Measurements from ENCODE around the gene ALKBH5.

ALKBH5 gene

DNA sequence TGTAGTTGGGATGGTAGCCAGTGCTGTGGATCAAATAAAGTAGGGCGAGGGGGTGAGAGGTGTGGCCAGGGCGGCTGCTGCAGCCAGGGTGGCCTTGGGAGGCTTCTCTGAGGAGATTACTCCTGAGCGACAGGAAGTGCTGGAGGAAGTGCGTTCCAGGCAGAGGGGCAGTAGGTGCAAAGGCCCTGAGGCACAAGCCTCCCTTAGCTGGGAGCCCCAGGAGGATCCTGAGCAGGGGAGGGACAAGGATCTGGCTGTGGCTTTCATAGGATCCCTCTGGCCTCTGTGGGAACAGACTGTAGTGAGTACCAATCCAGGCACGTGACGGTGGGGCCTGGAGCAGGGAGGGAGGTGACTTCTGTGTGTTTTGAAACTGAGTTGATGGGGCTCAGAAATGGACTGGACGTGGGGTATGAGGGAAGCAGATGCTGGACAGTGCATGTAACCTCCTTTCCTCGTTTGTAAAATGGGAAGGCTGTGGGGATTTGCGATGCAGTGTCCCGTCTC lies 44.6 kb downstream of the ALKBH5 start:
- H4K8ac ChIP-seq (ENCODE audit: low read length): no peak overlapping the region
- H3K4me1 ChIP-seq (ENCODE audit: control insufficient read depth, insufficient read depth, low read depth, low read length): peaks cover 30% of the 10 kb centered on the region
- no peak overlapping the region for H3K9ac ChIP-seq (ENCODE audit: low read length)
- 93% methylated on average over 10 of the region's 10 CpGs for WGBS
- no peak overlapping the region for H3K14ac ChIP-seq (ENCODE audit: low read length in 2 of 2)
- no peak overlapping the region for H2BK5ac ChIP-seq (ENCODE audit: low read depth, low read length, poor library complexity, severe bottlenecking)
- no peak overlapping the region for H3K23ac ChIP-seq (ENCODE audit: low read length in 2 of 2)
- no peak overlapping the region for H2BK15ac ChIP-seq (ENCODE audit: low read depth, poor library complexity, severe bottlenecking)
- H3K18ac ChIP-seq (ENCODE audit: low read depth in 1 of 2, low read length in 2 of 2): no peak overlapping the region
- no peak overlapping the region for H3K4me3 ChIP-seq (ENCODE audit: insufficient read depth in 1 of 2, low read depth in 1 of 2, low read length in 2 of 2)
- no peaks in the 10 kb centered on the region for H3K9me3 ChIP-seq (ENCODE audit: control insufficient read depth, low read length)
- H3K4me2 ChIP-seq (ENCODE audit: low read length, poor library complexity, severe bottlenecking): no peak overlapping the region
- no peak overlapping the region for H2AK5ac ChIP-seq (ENCODE audit: low read length, severe bottlenecking)
- H2BK12ac ChIP-seq (ENCODE audit: low read length in 2 of 2): no peak overlapping the region
- H3K27ac ChIP-seq (ENCODE audit: low read length, poor library complexity, severe bottlenecking): no peak overlapping the region
- no peak overlapping the region for H2BK120ac ChIP-seq (ENCODE audit: low read depth, low read length)
- no peaks in the 10 kb centered on the region for H3K27me3 ChIP-seq (ENCODE audit: control insufficient read depth in 1 of 2, insufficient read depth in 1 of 2, low read length in 2 of 2)
- peaks cover 45% of the 10 kb centered on the region for H3K79me1 ChIP-seq (replicated peaks; ENCODE audit: low read length, poor library complexity, severe bottlenecking)
- no peak for DNase-seq
- H3K36me3 ChIP-seq (ENCODE audit: control insufficient read depth in 1 of 2, insufficient read depth in 2 of 2, low read depth in 1 of 2, low read length in 2 of 2): peaks cover 11 to 26% of the 10 kb centered on the region in 2 experiments
- no peak overlapping the region for H2AFZ ChIP-seq (ENCODE audit: low read depth, low read length)
- no peak overlapping the region for H4K91ac ChIP-seq (ENCODE audit: low read length)
- H3K4ac ChIP-seq (ENCODE audit: low read depth in 1 of 2, low read length in 2 of 2): no peak overlapping the region

DNA sequence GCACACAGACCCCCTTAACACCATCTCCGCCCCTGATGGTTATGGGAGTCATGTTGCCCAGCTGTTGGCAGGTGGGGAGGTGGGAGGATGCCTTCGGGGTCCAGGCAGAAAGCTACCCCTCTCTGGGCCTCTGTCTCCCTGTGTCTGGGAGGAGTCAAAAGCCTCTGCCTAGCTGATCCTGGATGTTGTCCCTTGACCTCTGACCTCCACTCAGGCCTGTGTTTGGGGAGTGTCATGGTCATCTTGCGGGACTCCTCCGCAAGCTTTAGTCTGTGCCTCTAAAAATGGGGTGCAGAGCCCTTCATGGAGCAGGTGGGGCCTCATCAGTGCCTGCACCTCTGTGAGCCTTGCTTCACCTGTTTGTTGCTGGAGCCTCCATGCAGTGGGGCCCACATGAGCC lies 45.6 kb downstream of the ALKBH5 start:
- H3K4ac ChIP-seq (ENCODE audit: low read depth in 1 of 2, low read length in 2 of 2): no peak overlapping the region
- no peak overlapping the region for H3K4me3 ChIP-seq (ENCODE audit: insufficient read depth in 1 of 2, low read depth in 1 of 2, low read length in 2 of 2)
- no peak overlapping the region for H4K91ac ChIP-seq (ENCODE audit: low read length)
- H3K79me1 ChIP-seq (replicated peaks; ENCODE audit: low read length, poor library complexity, severe bottlenecking): peaks cover 45% of the 10 kb centered on the region
- H3K4me2 ChIP-seq (ENCODE audit: low read length, poor library complexity, severe bottlenecking): no peak overlapping the region
- H3K27ac ChIP-seq (ENCODE audit: low read length, poor library complexity, severe bottlenecking): no peak overlapping the region
- 86% methylated on average over 4 of the region's 4 CpGs for WGBS
- H3K9ac ChIP-seq (ENCODE audit: low read length): no peak overlapping the region
- H3K18ac ChIP-seq (ENCODE audit: low read depth in 1 of 2, low read length in 2 of 2): no peak overlapping the region
- H2BK12ac ChIP-seq (ENCODE audit: low read length in 2 of 2): no peak overlapping the region
- H3K4me1 ChIP-seq (ENCODE audit: control insufficient read depth, insufficient read depth, low read depth, low read length): peaks cover 30% of the 10 kb centered on the region
- H3K23ac ChIP-seq (ENCODE audit: low read length in 2 of 2): no peak overlapping the region
- no peak for DNase-seq
- H2AFZ ChIP-seq (ENCODE audit: low read depth, low read length): no peak overlapping the region
- H3K36me3 ChIP-seq (ENCODE audit: control insufficient read depth in 1 of 2, insufficient read depth in 2 of 2, low read depth in 1 of 2, low read length in 2 of 2): peaks cover 21 to 36% of the 10 kb centered on the region in 2 experiments
- H2BK15ac ChIP-seq (ENCODE audit: low read depth, poor library complexity, severe bottlenecking): no peak overlapping the region
- no peak overlapping the region for H2BK5ac ChIP-seq (ENCODE audit: low read depth, low read length, poor library complexity, severe bottlenecking)
- no peak overlapping the region for H3K14ac ChIP-seq (ENCODE audit: low read length in 2 of 2)
- no peak overlapping the region for H2BK120ac ChIP-seq (ENCODE audit: low read depth, low read length)
- H3K9me3 ChIP-seq (ENCODE audit: control insufficient read depth, low read length): no peaks in the 10 kb centered on the region
- H2AK5ac ChIP-seq (ENCODE audit: low read length, severe bottlenecking): no peak overlapping the region
- no peaks in the 10 kb centered on the region for H3K27me3 ChIP-seq (ENCODE audit: control insufficient read depth in 1 of 2, insufficient read depth in 1 of 2, low read length in 2 of 2)
- no peak overlapping the region for H4K8ac ChIP-seq (ENCODE audit: low read length)

DNA sequence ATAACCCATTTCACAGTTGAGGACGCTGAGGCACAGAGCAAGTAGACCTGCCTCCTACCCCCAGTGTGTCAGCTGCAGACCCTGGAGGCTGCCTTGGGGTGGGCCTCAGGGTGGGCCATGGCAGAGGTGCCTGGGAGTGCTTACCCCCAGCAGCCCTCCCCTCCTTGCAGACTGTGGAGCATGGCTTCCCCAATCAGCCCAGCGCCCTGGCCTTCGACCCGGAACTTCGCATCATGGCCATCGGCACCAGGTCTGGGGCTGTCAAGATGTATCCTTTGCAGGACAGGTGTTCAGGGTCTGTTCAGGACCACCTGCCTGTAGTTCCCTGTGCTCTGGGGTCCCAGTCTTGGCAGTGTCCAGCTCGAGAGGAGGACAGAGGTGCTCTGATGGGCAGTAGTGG lies 46.1 kb downstream of the ALKBH5 start:
- Histone ChIP-seq H3K14ac (ENCODE audit: low read length in 2 of 2) (no peak overlapping the region), H3K9me3 (ENCODE audit: control insufficient read depth, low read length) (no peaks in the 10 kb centered on the region), H2BK5ac (ENCODE audit: low read depth, low read length, poor library complexity, severe bottlenecking) (no peak overlapping the region), H3K4me3 (ENCODE audit: insufficient read depth in 1 of 2, low read depth in 1 of 2, low read length in 2 of 2) (no peak overlapping the region), H3K4me1 (ENCODE audit: control insufficient read depth, insufficient read depth, low read depth, low read length) (peaks cover 27% of the 10 kb centered on the region), H3K79me1 (replicated peaks; ENCODE audit: low read length, poor library complexity, severe bottlenecking) (peaks cover 47% of the 10 kb centered on the region), H3K27ac (ENCODE audit: low read length, poor library complexity, severe bottlenecking) (no peak overlapping the region), H3K36me3 (ENCODE audit: control insufficient read depth in 1 of 2, insufficient read depth in 2 of 2, low read depth in 1 of 2, low read length in 2 of 2) (peaks cover 26 to 41% of the 10 kb centered on the region in 2 experiments), H2AFZ (ENCODE audit: low read depth, low read length) (no peak overlapping the region), H3K23ac (ENCODE audit: low read length in 2 of 2) (no peak overlapping the region), H4K8ac (ENCODE audit: low read length) (no peak overlapping the region), H2AK5ac (ENCODE audit: low read length, severe bottlenecking) (no peak overlapping the region), H3K9ac (ENCODE audit: low read length) (no peak overlapping the region), H2BK12ac (ENCODE audit: low read length in 2 of 2) (no peak overlapping the region), H3K4me2 (ENCODE audit: low read length, poor library complexity, severe bottlenecking) (no peak overlapping the region), H3K4ac (ENCODE audit: low read depth in 1 of 2, low read length in 2 of 2) (no peak overlapping the region), H2BK15ac (ENCODE audit: low read depth, poor library complexity, severe bottlenecking) (no peak overlapping the region), H2BK120ac (ENCODE audit: low read depth, low read length) (no peak overlapping the region), H4K91ac (ENCODE audit: low read length) (no peak overlapping the region), H3K18ac (ENCODE audit: low read depth in 1 of 2, low read length in 2 of 2) (no peak overlapping the region), H3K27me3 (ENCODE audit: control insufficient read depth in 1 of 2, insufficient read depth in 1 of 2, low read length in 2 of 2) (no peaks in the 10 kb centered on the region)
- DNase-seq: no peak
- WGBS: 96% methylated on average over 7 of the region's 7 CpGs

DNA sequence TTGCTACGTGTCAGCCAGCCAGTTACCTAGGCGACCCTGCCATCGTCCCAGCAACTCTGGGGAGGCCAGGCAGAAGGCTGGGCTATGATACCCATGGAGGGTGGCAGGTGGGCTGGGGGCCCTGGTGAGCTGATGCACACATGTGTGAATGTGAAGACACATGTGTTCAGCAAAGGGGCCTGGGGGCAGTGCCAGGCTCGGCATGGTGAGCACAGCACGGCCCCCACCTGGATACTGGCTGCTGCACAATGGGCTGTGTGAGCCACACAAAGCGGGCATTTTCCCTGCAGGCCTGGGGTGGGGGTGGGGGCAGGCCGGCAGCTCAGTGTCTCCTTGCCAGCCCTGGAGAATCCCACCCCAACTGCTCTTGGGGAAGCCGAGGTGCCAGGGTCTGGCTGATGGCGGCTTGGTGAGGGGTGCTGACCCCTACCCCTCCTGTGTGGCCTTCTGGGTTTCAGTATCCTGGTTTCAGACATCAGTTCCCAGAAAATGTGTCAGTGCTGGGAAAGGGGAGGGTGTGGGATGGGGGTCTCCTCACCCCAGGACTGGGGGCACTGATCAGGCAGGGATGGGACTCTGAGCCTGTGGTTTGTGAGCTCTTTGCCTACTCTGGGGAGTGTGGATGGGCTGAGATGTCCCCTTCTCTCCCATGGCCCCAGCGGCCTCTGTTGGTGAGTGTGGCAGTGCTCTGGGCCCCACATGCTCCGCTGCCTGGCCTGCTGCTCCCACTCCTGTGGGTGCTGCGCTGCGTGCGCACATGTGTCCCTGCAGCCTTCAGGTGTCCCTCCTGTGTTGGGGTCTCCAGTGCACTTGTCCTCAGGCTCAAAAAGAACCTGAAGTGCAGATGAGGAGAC lies 46.9 kb downstream of the ALKBH5 start:
- no peak overlapping the region for H3K18ac ChIP-seq (ENCODE audit: low read depth in 1 of 2, low read length in 2 of 2)
- H3K4me2 ChIP-seq (ENCODE audit: low read length, poor library complexity, severe bottlenecking): no peak overlapping the region
- no peak overlapping the region for H2BK15ac ChIP-seq (ENCODE audit: low read depth, poor library complexity, severe bottlenecking)
- no peak overlapping the region for H2BK120ac ChIP-seq (ENCODE audit: low read depth, low read length)
- no peak overlapping the region for H3K4me3 ChIP-seq (ENCODE audit: insufficient read depth in 1 of 2, low read depth in 1 of 2, low read length in 2 of 2)
- peaks cover 47% of the 10 kb centered on the region for H3K79me1 ChIP-seq (replicated peaks; ENCODE audit: low read length, poor library complexity, severe bottlenecking)
- 93% methylated on average over 14 of the region's 14 CpGs for WGBS
- H2AFZ ChIP-seq (ENCODE audit: low read depth, low read length): no peak overlapping the region
- no peak overlapping the region for H4K91ac ChIP-seq (ENCODE audit: low read length)
- H2AK5ac ChIP-seq (ENCODE audit: low read length, severe bottlenecking): no peak overlapping the region
- no peak overlapping the region for H3K4ac ChIP-seq (ENCODE audit: low read depth in 1 of 2, low read length in 2 of 2)
- no peak for DNase-seq
- H3K4me1 ChIP-seq (ENCODE audit: control insufficient read depth, insufficient read depth, low read depth, low read length): peaks cover 31% of the 10 kb centered on the region
- H3K9me3 ChIP-seq (ENCODE audit: control insufficient read depth, low read length): no peaks in the 10 kb centered on the region
- no peak overlapping the region for H3K23ac ChIP-seq (ENCODE audit: low read length in 2 of 2)
- H3K9ac ChIP-seq (ENCODE audit: low read length): no peak overlapping the region
- no peak overlapping the region for H2BK5ac ChIP-seq (ENCODE audit: low read depth, low read length, poor library complexity, severe bottlenecking)
- H3K27me3 ChIP-seq (ENCODE audit: control insufficient read depth in 1 of 2, insufficient read depth in 1 of 2, low read length in 2 of 2): no peaks in the 10 kb centered on the region
- peaks cover 33 to 49% of the 10 kb centered on the region in 2 experiments for H3K36me3 ChIP-seq (ENCODE audit: control insufficient read depth in 1 of 2, insufficient read depth in 2 of 2, low read depth in 1 of 2, low read length in 2 of 2)
- no peak overlapping the region for H3K14ac ChIP-seq (ENCODE audit: low read length in 2 of 2)
- H2BK12ac ChIP-seq (ENCODE audit: low read length in 2 of 2): no peak overlapping the region
- no peak overlapping the region for H3K27ac ChIP-seq (ENCODE audit: low read length, poor library complexity, severe bottlenecking)
- no peak overlapping the region for H4K8ac ChIP-seq (ENCODE audit: low read length)
